ENCODE data around the gene EFCAB14. TPM values are rescaled to one million over a fixed set of nuclear protein-coding genes. Genes with fewer than 3 reads are reported as not detected.
"Not testable (repeated sequence)": the region's sequence is repeated elsewhere in the genome, so short reads cannot be mapped to it uniquely, and the experiment has no call there.

Gene EFCAB14
- total RNA-seq, 4 donors from 2014 or later: 87.9 to 136 (median 121) TPM

DNA sequence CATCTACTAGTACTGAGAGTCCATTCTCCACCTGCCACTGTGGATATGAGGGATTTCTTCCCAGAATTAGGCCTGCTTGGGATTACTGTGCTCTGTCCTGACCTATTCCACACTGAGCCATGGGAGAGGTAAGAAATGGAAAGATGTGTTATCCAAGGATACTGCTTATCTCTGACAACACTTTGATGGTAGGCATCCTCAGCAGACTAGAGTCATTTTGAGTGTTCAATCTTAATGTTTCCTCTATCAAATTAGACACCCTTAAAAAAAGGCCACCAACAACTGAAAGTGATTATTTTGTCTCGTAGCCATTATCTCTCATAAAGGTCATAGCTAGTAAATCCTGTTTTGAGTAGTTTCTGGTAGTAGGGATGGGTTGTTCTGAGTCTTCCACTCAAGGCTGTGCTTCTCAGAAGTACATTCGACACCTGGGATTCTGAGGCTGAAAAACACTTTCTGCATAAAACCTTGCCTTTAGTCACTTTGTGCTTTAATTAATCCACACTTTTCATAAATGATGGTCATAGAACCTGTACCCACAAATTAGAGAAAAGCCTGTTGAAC, 59.5 kb downstream of the EFCAB14 start:
- no peaks in the 10 kb centered on the region for H3K9me3 ChIP-seq
- no peaks in the 10 kb centered on the region for H3K27me3 ChIP-seq
- H3K4me3 ChIP-seq: no peak overlapping the region
- H3K27ac ChIP-seq: no peak overlapping the region
- 64% methylated on average over 2 of the region's 2 CpGs for WGBS
- no peak for DNase-seq (ENCODE audit: low spot score in 2 of 2)
- no peaks in the 10 kb centered on the region for H3K4me1 ChIP-seq
- TF ChIP-seq CTCF (IDR thresholded peaks at IDR 0.05) (no peak), EP300 (IDR thresholded peaks at IDR 0.05) (no peak), POLR2A (IDR thresholded peaks at IDR 0.05) (no peak), POLR2AphosphoS5 (IDR thresholded peaks at IDR 0.05) (no peak)
- H3K36me3 ChIP-seq: peaks cover 50% of the 10 kb centered on the region

GRCh38 chr1:46657775-46658174, 61.1 kb downstream of the EFCAB14 start:
- H3K27ac ChIP-seq: no peak overlapping the region
- no peak overlapping the region for H3K4me3 ChIP-seq
- H3K27me3 ChIP-seq: no peaks in the 10 kb centered on the region
- no peak for DNase-seq (ENCODE audit: low spot score in 2 of 2)
- no peaks in the 10 kb centered on the region for H3K9me3 ChIP-seq
- TF ChIP-seq POLR2A (IDR thresholded peaks at IDR 0.05) (no peak), EP300 (IDR thresholded peaks at IDR 0.05) (no peak), CTCF (IDR thresholded peaks at IDR 0.05) (no peak), POLR2AphosphoS5 (IDR thresholded peaks at IDR 0.05) (no peak)
- WGBS: 86% methylated on average over 1 of the region's 1 CpG
- no peaks in the 10 kb centered on the region for H3K4me1 ChIP-seq
- peaks cover 44% of the 10 kb centered on the region for H3K36me3 ChIP-seq

DNA sequence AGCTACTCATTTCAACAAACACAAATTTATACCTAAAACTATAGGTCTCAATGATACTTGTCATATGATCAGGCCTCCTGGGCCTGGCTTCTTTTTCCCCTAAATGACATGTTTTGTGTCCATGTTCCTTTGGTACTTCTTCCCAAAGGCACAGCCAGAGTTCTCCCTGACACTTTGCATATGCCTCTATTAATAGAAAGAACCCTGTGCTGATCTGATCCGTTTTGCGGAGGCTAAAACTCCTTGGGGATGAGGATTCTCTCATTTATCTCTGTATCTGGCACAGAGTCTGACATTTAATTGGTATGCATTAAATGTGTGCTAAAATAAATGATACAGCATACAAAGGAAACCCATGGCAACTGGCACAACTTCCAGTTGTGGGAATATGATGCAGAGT, 62.3 kb downstream of the EFCAB14 start:
- TF ChIP-seq POLR2AphosphoS5 (IDR thresholded peaks at IDR 0.05): no peak
- no peak for TF ChIP-seq POLR2A (IDR thresholded peaks at IDR 0.05)
- no peak for TF ChIP-seq EP300 (IDR thresholded peaks at IDR 0.05)
- TF ChIP-seq CTCF (IDR thresholded peaks at IDR 0.05): no peak
- H3K4me3 ChIP-seq: no peak overlapping the region
- no peaks in the 10 kb centered on the region for H3K9me3 ChIP-seq
- H3K36me3 ChIP-seq: peaks cover 45% of the 10 kb centered on the region
- no peak overlapping the region for H3K27ac ChIP-seq
- H3K4me1 ChIP-seq: no peaks in the 10 kb centered on the region
- no peaks in the 10 kb centered on the region for H3K27me3 ChIP-seq
- 56% methylated on average over 2 of the region's 2 CpGs for WGBS
- DNase-seq (ENCODE audit: low spot score in 2 of 2): no peak

DNA sequence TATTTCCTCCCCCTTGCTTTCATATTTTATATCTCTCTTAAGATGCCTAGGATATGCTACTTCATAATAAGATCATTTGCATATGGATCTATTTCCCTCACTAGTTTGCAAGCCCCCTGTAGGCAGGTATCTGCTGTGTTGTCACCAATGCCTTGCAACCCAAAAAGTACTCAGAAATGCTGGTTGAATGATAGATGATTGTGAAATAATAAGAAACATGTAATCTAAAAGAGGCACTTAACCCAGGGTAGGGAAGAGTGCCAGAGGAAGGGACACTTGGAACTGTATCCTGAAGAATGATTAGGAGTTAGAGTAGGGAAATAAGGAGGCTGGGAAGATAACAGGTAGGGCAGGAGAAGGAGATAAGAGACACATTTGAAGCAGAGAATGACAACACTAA, 63.1 kb downstream of the EFCAB14 start:
- H3K36me3 ChIP-seq: peaks cover 45% of the 10 kb centered on the region
- H3K27ac ChIP-seq: no peak overlapping the region
- no peaks in the 10 kb centered on the region for H3K4me1 ChIP-seq
- no peak for DNase-seq (ENCODE audit: low spot score in 2 of 2)
- no peaks in the 10 kb centered on the region for H3K9me3 ChIP-seq
- TF ChIP-seq EP300 (IDR thresholded peaks at IDR 0.05): no peak
- no peak for TF ChIP-seq POLR2A (IDR thresholded peaks at IDR 0.05)
- TF ChIP-seq POLR2AphosphoS5 (IDR thresholded peaks at IDR 0.05): no peak
- TF ChIP-seq CTCF (IDR thresholded peaks at IDR 0.05): no peak
- H3K27me3 ChIP-seq: no peaks in the 10 kb centered on the region
- H3K4me3 ChIP-seq: no peak overlapping the region

GRCh38 chr1:46654698-46655097, 64.2 kb downstream of the EFCAB14 start:
- not testable (repeated sequence) for H3K9me3 ChIP-seq; H3K4me3 ChIP-seq; H3K27me3 ChIP-seq; H3K27ac ChIP-seq; H3K4me1 ChIP-seq; DNase-seq (ENCODE audit: low spot score in 2 of 2)
- 100% methylated on average over 2 of the region's 2 CpGs for WGBS
- peaks cover 55% of the 10 kb centered on the region for H3K36me3 ChIP-seq

GRCh38 chr1:46654012-46654411, 64.9 kb downstream of the EFCAB14 start:
- DNase-seq (ENCODE audit: low spot score in 2 of 2): no peak
- no peak overlapping the region for H3K4me3 ChIP-seq
- H3K9me3 ChIP-seq: no peaks in the 10 kb centered on the region
- H3K36me3 ChIP-seq: peaks cover 62% of the 10 kb centered on the region
- no peaks in the 10 kb centered on the region for H3K27me3 ChIP-seq
- TF ChIP-seq POLR2A (IDR thresholded peaks at IDR 0.05): no peak
- no peak for TF ChIP-seq EP300 (IDR thresholded peaks at IDR 0.05)
- no peak for TF ChIP-seq POLR2AphosphoS5 (IDR thresholded peaks at IDR 0.05)
- no peak for TF ChIP-seq CTCF (IDR thresholded peaks at IDR 0.05)
- no peaks in the 10 kb centered on the region for H3K4me1 ChIP-seq
- H3K27ac ChIP-seq: no peak overlapping the region
- WGBS: 82% methylated on average over 1 of the region's 1 CpG
